Activated CD8-positive, alpha-beta memory T cell treated with anti-CD3 and anti-CD28 coated beads, Interleukin-2, amount 50 U/mL, for 4 hours (primary cell): ENCODE results near the gene HLA-DPB1.
"Not testable (repeated sequence)": the region's sequence is repeated elsewhere in the genome, so short reads cannot be mapped to it uniquely, and the experiment has no call there.

Source experiments
- DNase-seq: peaks from one replicate; pipeline ENCODE4 v3.0.0-alpha.2; 2020

Gene HLA-DPB1

GRCh38 chr6:33072508-33073100, 3.2 kb upstream of the HLA-DPB1 start:
- no peak for DNase-seq

- DNase-seq = no peak
These were observed 2.3 kb upstream of the HLA-DPB1 start, which contains the start of gene HLA-DPA1 for GRCh38 chr6:33073431-33073871. TSS of gene HLA-DPA1 (minus strand) at chr6:33073649.

- no peak for DNase-seq
These were observed 602 bp upstream of the HLA-DPB1 start for GRCh38 chr6:33075208-33075567.

GRCh38 chr6:33076406-33076934, 680 bp downstream of the HLA-DPB1 start:
- no peak for DNase-seq

GRCh38 chr6:33077908-33078307, 2.1 kb downstream of the HLA-DPB1 start:
- no peak for DNase-seq

GRCh38 chr6:33078442-33078841, 2.7 kb downstream of the HLA-DPB1 start:
- DNase-seq = no peak

GRCh38 chr6:33078919-33079521, 3.2 kb downstream of the HLA-DPB1 start:
- DNase-seq = no peak

GRCh38 chr6:33079580-33079979, 3.8 kb downstream of the HLA-DPB1 start:
- no peak for DNase-seq

GRCh38 chr6:33080127-33081089, 4.6 kb downstream of the HLA-DPB1 start:
- DNase-seq = no peak

GRCh38 chr6:33081098-33081824, 5.5 kb downstream of the HLA-DPB1 start:
- no peak for DNase-seq

- DNase-seq = no peak
These were observed 6.9 kb downstream of the HLA-DPB1 start for GRCh38 chr6:33082702-33083101.

GRCh38 chr6:33085627-33086026, 9.8 kb downstream of the HLA-DPB1 start:
- no peak for DNase-seq

- no peak for DNase-seq
These were observed 12.6 kb downstream of the HLA-DPB1 start for GRCh38 chr6:33088258-33088930.

- no peak for DNase-seq
These were observed 13.3 kb downstream of the HLA-DPB1 start for GRCh38 chr6:33088931-33089620.

- peak; percentile 64 for DNase-seq
These were observed 16.2 kb downstream of the HLA-DPB1 start for GRCh38 chr6:33091957-33092356.

- no peak for DNase-seq
These were observed 16.6 kb downstream of the HLA-DPB1 start for GRCh38 chr6:33092385-33092784.

- no peak for DNase-seq
These were observed 18.1 kb downstream of the HLA-DPB1 start for GRCh38 chr6:33093855-33094254.

GRCh38 chr6:33095681-33096080, 19.9 kb downstream of the HLA-DPB1 start:
- DNase-seq = no peak

GRCh38 chr6:33101121-33101737, 25.4 kb downstream of the HLA-DPB1 start:
- DNase-seq = not testable (repeated sequence)

GRCh38 chr6:33103776-33104175, 28.0 kb downstream of the HLA-DPB1 start:
- DNase-seq = no peak

- DNase-seq = no peak
These were observed 29.1 kb downstream of the HLA-DPB1 start for GRCh38 chr6:33104887-33105286.
